ENCODE measurements around the gene GXYLT1. TPM values are rescaled to one million over a fixed set of nuclear protein-coding genes. Genes with fewer than 3 reads are reported as not detected.
A peak's percentile ranks its signal among the peaks of the same experiment; 100 is the strongest.

GXYLT1 gene
- total RNA-seq, 1 experiment from 2014 or later, result 9.0 TPM

DNA sequence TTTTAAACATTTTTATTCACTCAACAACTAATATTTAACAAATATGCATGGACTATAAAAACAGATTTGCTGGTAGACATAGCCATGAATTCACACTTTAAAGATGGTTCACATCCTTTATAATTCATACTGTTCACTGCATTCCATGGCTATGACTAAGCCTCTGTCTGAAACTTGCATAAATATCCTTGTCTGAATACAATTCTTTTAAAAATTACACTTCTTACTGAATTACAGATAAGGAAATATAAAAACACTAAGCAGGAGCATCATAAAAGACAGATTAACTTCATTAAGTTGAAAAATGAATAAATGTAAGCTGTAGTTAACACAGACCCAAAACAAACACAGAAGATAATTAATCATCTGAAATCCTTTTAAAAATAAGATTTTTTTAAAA, 53.8 kb downstream of the GXYLT1 start:
- CTCF ChIA-PET, result no interaction called here
- Histone ChIP-seq H3K4me2 (ENCODE audit: low read length) (peak overlapping the region; percentile 34), H3K9ac (ENCODE audit: low read length) (no peak overlapping the region), H3K27me3 (ENCODE audit: insufficient read depth, low read length) (no peaks in the 10 kb centered on the region), H3K27ac (ENCODE audit: low read depth, low read length) (no peak overlapping the region), H4K20me1 (ENCODE audit: insufficient read depth) (no peaks in the 10 kb centered on the region; the same call in 1 of the 2 replicates), H3K36me3 (ENCODE audit: control insufficient read depth in 1 of 2, insufficient read depth in 2 of 2, low read length in 2 of 2) (no peaks in the 10 kb centered on the region; a peak in 1 of 4 replicates), H3K9me3 (ENCODE audit: control insufficient read depth in 1 of 2, insufficient read depth in 1 of 2, low read depth in 1 of 2, low read length in 2 of 2) (no peaks in the 10 kb centered on the region), H3K79me2 (ENCODE audit: insufficient read depth, low read length) (no peaks in the 10 kb centered on the region; the same call in none of the 2 replicates), H2AFZ (ENCODE audit: low read depth, low read length, poor library complexity, severe bottlenecking) (no peak overlapping the region), H3K4me3 (replicated peaks in 1 of 2; ENCODE audit: low read depth in 1 of 2, low read length in 2 of 2) (no peak overlapping the region), H3K4me1 (ENCODE audit: control insufficient read depth in 1 of 2, insufficient read depth in 2 of 2, low read length in 2 of 2) (peaks cover 15 to 38% of the 10 kb centered on the region in 2 experiments), H3K9me2 (ENCODE audit: insufficient read depth) (no peaks in the 10 kb centered on the region)
- peak; percentile 26; the same call in 1 of the 2 replicates for TF ChIP-seq FOSL1 (IDR thresholded peaks at IDR 0.05; ENCODE audit: low read depth)
- TF ChIP-seq RAD21 (IDR thresholded peaks at IDR 0.05; ENCODE audit: low read depth), result no peak
- DNase-seq (ENCODE audit: low read depth, low spot score), result no peak
- no peak for ATAC-seq
- RAD21 ChIA-PET (ENCODE audit: low non-redundant PET in 1 of 2, low total read pairs in 2 of 2, uncharacterized antibody in 2 of 2, unreplicated experiment in 2 of 2), result no interaction called here
- POLR2A ChIA-PET, result no interaction called here
- no TSS peak for BruUV-seq (replicated peaks)
- intact Hi-C loops (cut with micrococcal nuclease), result no loop called here

DNA sequence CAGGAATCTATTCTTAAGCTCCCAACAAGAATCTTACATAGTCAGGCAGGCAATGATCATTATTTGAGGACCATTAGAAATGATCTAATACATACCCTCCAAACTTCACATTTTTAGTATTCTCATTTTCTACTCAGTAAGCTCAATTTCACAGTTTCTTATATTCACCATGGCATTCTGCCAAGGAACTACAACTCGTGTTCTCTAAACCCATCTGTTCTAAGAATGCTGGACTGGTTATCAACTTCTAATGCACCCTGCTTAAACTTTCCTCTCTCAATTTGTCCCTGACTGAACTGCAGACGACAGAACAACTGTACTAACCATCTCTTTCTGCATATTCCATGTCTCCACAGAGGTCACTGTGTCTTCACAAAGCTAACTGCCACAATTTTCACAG, 58.6 kb downstream of the GXYLT1 start:
- ChIA-PET RAD21 (ENCODE audit: low non-redundant PET in 1 of 2, low total read pairs in 2 of 2, uncharacterized antibody in 2 of 2, unreplicated experiment in 2 of 2) (no interaction called here), POLR2A (no interaction called here), CTCF (no interaction called here)
- H4K20me1 ChIP-seq (ENCODE audit: insufficient read depth), result no peaks in the 10 kb centered on the region; the same call in 1 of the 2 replicates
- H3K27me3 ChIP-seq (ENCODE audit: insufficient read depth, low read length), result no peaks in the 10 kb centered on the region
- no peak overlapping the region for H3K9ac ChIP-seq (ENCODE audit: low read length)
- H3K36me3 ChIP-seq (ENCODE audit: control insufficient read depth in 1 of 2, insufficient read depth in 2 of 2, low read length in 2 of 2), result no peaks in the 10 kb centered on the region
- no peak overlapping the region for H3K4me2 ChIP-seq (ENCODE audit: low read length)
- H3K79me2 ChIP-seq (ENCODE audit: insufficient read depth, low read length), result no peaks in the 10 kb centered on the region
- H3K9me2 ChIP-seq (ENCODE audit: insufficient read depth), result no peaks in the 10 kb centered on the region
- BruUV-seq (replicated peaks), result no TSS peak
- no peak overlapping the region for H3K4me3 ChIP-seq (replicated peaks in 1 of 2; ENCODE audit: low read depth in 1 of 2, low read length in 2 of 2)
- ATAC-seq, result no peak
- H3K4me1 ChIP-seq (ENCODE audit: control insufficient read depth in 1 of 2, insufficient read depth in 2 of 2, low read length in 2 of 2), result peaks cover 3 to 7% of the 10 kb centered on the region in 2 experiments; a peak in 3 of 4 replicates
- intact Hi-C loops (cut with micrococcal nuclease), result no loop called here
- no peak for DNase-seq (ENCODE audit: low read depth, low spot score)
- H3K27ac ChIP-seq (ENCODE audit: low read depth, low read length), result no peak overlapping the region
- H3K9me3 ChIP-seq (ENCODE audit: control insufficient read depth in 1 of 2, insufficient read depth in 1 of 2, low read depth in 1 of 2, low read length in 2 of 2), result no peaks in the 10 kb centered on the region
- H2AFZ ChIP-seq (ENCODE audit: low read depth, low read length, poor library complexity, severe bottlenecking), result no peak overlapping the region
- TF ChIP-seq CBX3 (IDR thresholded peaks at IDR 0.05; ENCODE audit: low read depth) (no peak), CEBPB (IDR thresholded peaks at IDR 0.05; ENCODE audit: low read depth) (no peak), ELF1 (IDR thresholded peaks at IDR 0.05; ENCODE audit: borderline replicate concordance, low read depth) (no peak), YY1 (IDR thresholded peaks at IDR 0.05; ENCODE audit: extremely low read depth, insufficient replicate concordance, low read depth, low read length) (no peak), SRF (IDR thresholded peaks at IDR 0.05; ENCODE audit: low read depth) (no peak), POLR2AphosphoS5 (IDR thresholded peaks at IDR 0.05; ENCODE audit: low read depth, low read length) (no peak), JUND (IDR thresholded peaks at IDR 0.05) (no peak), POLR2A (IDR thresholded peaks at IDR 0.05; ENCODE audit: borderline replicate concordance, extremely low read depth, insufficient read depth, insufficient read length) (no peak), RAD21 (IDR thresholded peaks at IDR 0.05; ENCODE audit: low read depth) (no peak), EGR1 (IDR thresholded peaks at IDR 0.05; ENCODE audit: low read depth) (no peak), TCF7L2 (IDR thresholded peaks at IDR 0.05; ENCODE audit: borderline replicate concordance, extremely low read depth, insufficient read depth, insufficient read length) (no peak), ZNF274 (IDR thresholded peaks at IDR 0.05; ENCODE audit: low read depth, low read length) (no peak), SP1 (IDR thresholded peaks at IDR 0.05; ENCODE audit: low read depth) (no peak), EZH2phosphoT487 (IDR thresholded peaks at IDR 0.05; ENCODE audit: borderline replicate concordance) (no peak)
- TF ChIP-seq, protein P1, sequence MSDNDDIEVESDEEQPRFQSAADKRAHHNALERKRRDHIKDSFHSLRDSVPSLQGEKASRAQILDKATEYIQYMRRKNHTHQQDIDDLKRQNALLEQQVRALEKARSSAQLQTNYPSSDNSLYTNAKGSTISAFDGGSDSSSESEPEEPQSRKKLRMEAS (IDR thresholded peaks at IDR 0.05), result no peak
- TF ChIP-seq, protein P2, sequence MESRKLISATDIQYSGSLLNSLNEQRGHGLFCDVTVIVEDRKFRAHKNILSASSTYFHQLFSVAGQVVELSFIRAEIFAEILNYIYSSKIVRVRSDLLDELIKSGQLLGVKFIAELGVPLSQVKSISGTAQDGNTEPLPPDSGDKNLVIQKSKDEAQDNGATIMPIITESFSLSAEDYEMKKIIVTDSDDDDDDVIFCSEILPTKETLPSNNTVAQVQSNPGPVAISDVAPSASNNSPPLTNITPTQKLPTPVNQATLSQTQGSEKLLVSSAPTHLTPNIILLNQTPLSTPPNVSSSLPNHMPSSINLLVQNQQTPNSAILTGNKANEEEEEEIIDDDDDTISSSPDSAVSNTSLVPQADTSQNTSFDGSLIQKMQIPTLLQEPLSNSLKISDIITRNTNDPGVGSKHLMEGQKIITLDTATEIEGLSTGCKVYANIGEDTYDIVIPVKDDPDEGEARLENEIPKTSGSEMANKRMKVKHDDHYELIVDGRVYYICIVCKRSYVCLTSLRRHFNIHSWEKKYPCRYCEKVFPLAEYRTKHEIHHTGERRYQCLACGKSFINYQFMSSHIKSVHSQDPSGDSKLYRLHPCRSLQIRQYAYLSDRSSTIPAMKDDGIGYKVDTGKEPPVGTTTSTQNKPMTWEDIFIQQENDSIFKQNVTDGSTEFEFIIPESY (IDR thresholded peaks at IDR 0.05; ENCODE audit: extremely low read depth, insufficient replicate concordance, low read length), result no peak
- TF ChIP-seq, protein P3, sequence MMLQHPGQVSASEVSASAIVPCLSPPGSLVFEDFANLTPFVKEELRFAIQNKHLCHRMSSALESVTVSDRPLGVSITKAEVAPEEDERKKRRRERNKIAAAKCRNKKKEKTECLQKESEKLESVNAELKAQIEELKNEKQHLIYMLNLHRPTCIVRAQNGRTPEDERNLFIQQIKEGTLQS (IDR thresholded peaks at IDR 0.05), result no peak
- TF ChIP-seq, protein P4, sequence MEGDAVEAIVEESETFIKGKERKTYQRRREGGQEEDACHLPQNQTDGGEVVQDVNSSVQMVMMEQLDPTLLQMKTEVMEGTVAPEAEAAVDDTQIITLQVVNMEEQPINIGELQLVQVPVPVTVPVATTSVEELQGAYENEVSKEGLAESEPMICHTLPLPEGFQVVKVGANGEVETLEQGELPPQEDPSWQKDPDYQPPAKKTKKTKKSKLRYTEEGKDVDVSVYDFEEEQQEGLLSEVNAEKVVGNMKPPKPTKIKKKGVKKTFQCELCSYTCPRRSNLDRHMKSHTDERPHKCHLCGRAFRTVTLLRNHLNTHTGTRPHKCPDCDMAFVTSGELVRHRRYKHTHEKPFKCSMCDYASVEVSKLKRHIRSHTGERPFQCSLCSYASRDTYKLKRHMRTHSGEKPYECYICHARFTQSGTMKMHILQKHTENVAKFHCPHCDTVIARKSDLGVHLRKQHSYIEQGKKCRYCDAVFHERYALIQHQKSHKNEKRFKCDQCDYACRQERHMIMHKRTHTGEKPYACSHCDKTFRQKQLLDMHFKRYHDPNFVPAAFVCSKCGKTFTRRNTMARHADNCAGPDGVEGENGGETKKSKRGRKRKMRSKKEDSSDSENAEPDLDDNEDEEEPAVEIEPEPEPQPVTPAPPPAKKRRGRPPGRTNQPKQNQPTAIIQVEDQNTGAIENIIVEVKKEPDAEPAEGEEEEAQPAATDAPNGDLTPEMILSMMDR (IDR thresholded peaks at IDR 0.05 in 2 of 3, conservative IDR thresholded peaks at IDR 0.05 in 1 of 3; ENCODE audit: borderline replicate concordance in 1 of 3, insufficient read depth in 1 of 3, low read depth in 2 of 3, low read length in 2 of 3), result no peak

All from HCT116 (cell line).